HL-60 (cell line): ENCODE measurements around the gene SLC6A7.

ENCODE experiments used
- DNase-seq, 2 experiments: peaks; one replicate each; pipeline ENCODE4 v3.0.0-alpha.2; 2010 to 2020; ENCODE audit warnings: low read depth in 1 of 2, low spot score in 1 of 2
- H3K27ac ChIP-seq: fragments of 250-450 bp; sonication (Bioruptor Pico); replicated peaks from 2 replicates; pipeline ENCODE4 v1.5.1; 2020; ENCODE audit warnings: mild to moderate bottlenecking, moderate library complexity
- H3K27me3 ChIP-seq: fragments of 250-450 bp; sonication (Bioruptor Pico); 2 replicates; pipeline ENCODE4 v1.5.1; 2021; ENCODE audit warnings: mild to moderate bottlenecking, moderate library complexity; ENCODE audit not compliant: insufficient read depth, poor library complexity, severe bottlenecking
- H3K4me3 ChIP-seq: replicated peaks from 2 replicates; pipeline ENCODE4 v1.5.1; 2011; ENCODE audit warnings: mild to moderate bottlenecking, control low read depth, low read length; ENCODE audit not compliant: insufficient read depth
- CTCF ChIP-seq: IDR thresholded peaks from one replicate; pipeline ENCODE4 v1.5.1; 2011; ENCODE audit warnings: low read length, control low read depth, inconsistent platforms; ENCODE audit not compliant: insufficient read depth
- GABPA ChIP-seq: IDR thresholded peaks from 2 replicates; pipeline ENCODE4 v1.6.1; 2012; ENCODE audit warnings: low read depth
- POLR2AphosphoS5 ChIP-seq: IDR thresholded peaks from 2 replicates; pipeline ENCODE4 v1.6.1; 2012; ENCODE audit warnings: low read depth
- REST ChIP-seq: IDR thresholded peaks from 2 replicates; pipeline ENCODE4 v1.6.1; 2012; ENCODE audit warnings: low read depth; ENCODE audit not compliant: insufficient replicate concordance
- SPI1 ChIP-seq: IDR thresholded peaks from 2 replicates; pipeline ENCODE4 v1.6.1; 2012; ENCODE audit warnings: low read depth, mild to moderate bottlenecking, borderline replicate concordance

SLC6A7 gene

GRCh38 chr5:150167908-150168307 is 22.0 kb upstream of the SLC6A7 start:
- no peak overlapping the region for H3K27ac ChIP-seq
- H3K4me3 ChIP-seq, result no peak overlapping the region
- no peak for DNase-seq
- no peak for TF ChIP-seq SPI1
- no peak for TF ChIP-seq CTCF
- TF ChIP-seq POLR2AphosphoS5, result no peak
- TF ChIP-seq GABPA, result no peak
- TF ChIP-seq REST, result no peak
- no peaks in the 10 kb centered on the region for H3K27me3 ChIP-seq

- H3K27me3 ChIP-seq, result no peaks in the 10 kb centered on the region
- no peak for TF ChIP-seq POLR2AphosphoS5
- TF ChIP-seq GABPA, result no peak
- TF ChIP-seq CTCF, result no peak
- TF ChIP-seq REST, result no peak
- TF ChIP-seq SPI1, result no peak
- no peak for DNase-seq
- H3K4me3 ChIP-seq, result no peak overlapping the region
- no peak overlapping the region for H3K27ac ChIP-seq
Measured at GRCh38 chr5:150168864-150169263, 21.0 kb upstream of the SLC6A7 start.

- DNase-seq, result no peak
- Histone ChIP-seq H3K4me3 (no peak overlapping the region), H3K27me3 (no peaks in the 10 kb centered on the region), H3K27ac (no peak overlapping the region)
- TF ChIP-seq SPI1, result no peak
- no peak for TF ChIP-seq CTCF
- TF ChIP-seq POLR2AphosphoS5, result no peak
- no peak for TF ChIP-seq REST
- no peak for TF ChIP-seq GABPA
Measured at GRCh38 chr5:150172145-150172544, 17.7 kb upstream of the SLC6A7 start.
